ENCODE results near the gene FYTTD1.

FYTTD1 gene

GRCh38 chr3:197749315-197749600 lies 425 bp upstream of the FYTTD1 start:
- H3K4me3 ChIP-seq (replicated peaks in 1 of 2; ENCODE audit: low read depth in 2 of 2, low read length in 2 of 2): peak overlapping the region; percentile 69 to 79
- DNase-seq (ENCODE audit: low read depth in 2 of 2): peak; percentile 49 to 60
- TF ChIP-seq, protein P1, sequence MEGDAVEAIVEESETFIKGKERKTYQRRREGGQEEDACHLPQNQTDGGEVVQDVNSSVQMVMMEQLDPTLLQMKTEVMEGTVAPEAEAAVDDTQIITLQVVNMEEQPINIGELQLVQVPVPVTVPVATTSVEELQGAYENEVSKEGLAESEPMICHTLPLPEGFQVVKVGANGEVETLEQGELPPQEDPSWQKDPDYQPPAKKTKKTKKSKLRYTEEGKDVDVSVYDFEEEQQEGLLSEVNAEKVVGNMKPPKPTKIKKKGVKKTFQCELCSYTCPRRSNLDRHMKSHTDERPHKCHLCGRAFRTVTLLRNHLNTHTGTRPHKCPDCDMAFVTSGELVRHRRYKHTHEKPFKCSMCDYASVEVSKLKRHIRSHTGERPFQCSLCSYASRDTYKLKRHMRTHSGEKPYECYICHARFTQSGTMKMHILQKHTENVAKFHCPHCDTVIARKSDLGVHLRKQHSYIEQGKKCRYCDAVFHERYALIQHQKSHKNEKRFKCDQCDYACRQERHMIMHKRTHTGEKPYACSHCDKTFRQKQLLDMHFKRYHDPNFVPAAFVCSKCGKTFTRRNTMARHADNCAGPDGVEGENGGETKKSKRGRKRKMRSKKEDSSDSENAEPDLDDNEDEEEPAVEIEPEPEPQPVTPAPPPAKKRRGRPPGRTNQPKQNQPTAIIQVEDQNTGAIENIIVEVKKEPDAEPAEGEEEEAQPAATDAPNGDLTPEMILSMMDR (IDR thresholded peaks at IDR 0.05; ENCODE audit: low read depth, low read length): no peak

GRCh38 chr3:197750396-197750831 lies 731 bp downstream of the FYTTD1 start:
- TF ChIP-seq, protein P1 (IDR thresholded peaks at IDR 0.05; ENCODE audit: low read depth, low read length): peak; percentile 19
- peak overlapping the region; percentile 79 to 84 for H3K4me3 ChIP-seq (replicated peaks in 1 of 2; ENCODE audit: low read depth in 2 of 2, low read length in 2 of 2)
- DNase-seq (ENCODE audit: low read depth in 2 of 2): peak; percentile 73 to 75

- peak; percentile 49 to 60 for DNase-seq (ENCODE audit: low read depth in 2 of 2)
- H3K4me3 ChIP-seq (replicated peaks in 1 of 2; ENCODE audit: low read depth in 2 of 2, low read length in 2 of 2): peak overlapping the region; percentile 79 to 84
- TF ChIP-seq, protein P1 (IDR thresholded peaks at IDR 0.05; ENCODE audit: low read depth, low read length): no peak
Observed at GRCh38 chr3:197750858-197751737, 1.4 kb downstream of the FYTTD1 start.

GRCh38 chr3:197752107-197752506 lies 2.4 kb downstream of the FYTTD1 start:
- TF ChIP-seq, protein P1 (IDR thresholded peaks at IDR 0.05; ENCODE audit: low read depth, low read length): no peak
- DNase-seq (ENCODE audit: low read depth in 2 of 2): no peak
- no peak overlapping the region for H3K4me3 ChIP-seq (replicated peaks in 1 of 2; ENCODE audit: low read depth in 2 of 2, low read length in 2 of 2)

DNA sequence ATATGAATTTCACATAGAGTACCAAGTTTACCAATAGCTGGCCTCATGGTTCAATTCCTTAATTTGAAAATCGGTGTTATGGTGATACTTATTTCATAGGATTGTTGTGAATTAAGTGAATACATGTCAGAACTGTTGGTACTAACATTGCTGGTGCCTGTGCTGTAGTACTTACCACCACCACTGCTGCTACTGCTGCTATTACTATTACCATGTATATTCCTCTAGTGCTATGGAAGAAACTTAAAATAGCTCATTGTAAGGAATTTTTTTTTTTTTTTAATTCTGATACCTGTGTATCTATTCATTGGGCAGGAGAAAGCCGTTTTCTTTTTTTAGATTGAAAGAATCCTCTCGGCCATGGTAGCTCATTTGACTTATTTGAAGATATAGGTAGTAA lies 3.6 kb downstream of the FYTTD1 start:
- TF ChIP-seq, protein P1 (IDR thresholded peaks at IDR 0.05; ENCODE audit: low read depth, low read length): no peak
- no peak for DNase-seq (ENCODE audit: low read depth in 2 of 2)
- H3K4me3 ChIP-seq (replicated peaks in 1 of 2; ENCODE audit: low read depth in 2 of 2, low read length in 2 of 2): no peak overlapping the region

DNA sequence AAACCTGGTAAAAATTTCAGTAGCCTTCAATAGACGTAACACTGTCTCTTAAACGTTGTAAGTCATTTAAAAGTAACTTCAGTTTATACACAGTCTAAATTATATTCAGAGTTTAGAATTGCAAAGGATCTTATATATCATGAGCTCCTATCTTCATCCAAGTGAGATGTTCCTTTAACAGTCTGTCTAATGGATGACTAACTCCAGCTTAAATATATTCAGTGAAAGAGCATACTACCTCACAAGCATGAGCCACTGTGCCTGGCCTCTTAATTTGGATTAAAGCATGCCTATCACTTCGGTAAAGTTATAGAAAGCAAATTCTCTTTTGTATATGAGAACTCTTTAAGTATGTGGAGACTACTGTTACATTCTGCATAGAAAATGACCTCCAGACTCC lies 7.0 kb downstream of the FYTTD1 start:
- no peak for DNase-seq (ENCODE audit: low read depth in 2 of 2)
- no peak overlapping the region for H3K4me3 ChIP-seq (replicated peaks in 1 of 2; ENCODE audit: low read depth in 2 of 2, low read length in 2 of 2)
- TF ChIP-seq, protein P1 (IDR thresholded peaks at IDR 0.05; ENCODE audit: low read depth, low read length): no peak

Measured in cardiac fibroblast (primary cell).